Stimulated activated CD8-positive, alpha-beta memory T cell treated with anti-CD3 and anti-CD28 coated beads, Interleukin-7, amount 100 ng/mL, for 24 hours (primary cell): ENCODE measurements around the gene NT5C2.
A peak's percentile ranks its signal among the peaks of the same experiment; 100 is the strongest.
"Not testable (repeated sequence)": the region's sequence is repeated elsewhere in the genome, so short reads cannot be mapped to it uniquely, and the experiment has no call there.

ENCODE experiments used
- DNase-seq: peaks from one replicate; pipeline ENCODE4 v3.0.0-alpha.2; 2020; ENCODE audit warnings: low read depth

NT5C2 gene

DNA sequence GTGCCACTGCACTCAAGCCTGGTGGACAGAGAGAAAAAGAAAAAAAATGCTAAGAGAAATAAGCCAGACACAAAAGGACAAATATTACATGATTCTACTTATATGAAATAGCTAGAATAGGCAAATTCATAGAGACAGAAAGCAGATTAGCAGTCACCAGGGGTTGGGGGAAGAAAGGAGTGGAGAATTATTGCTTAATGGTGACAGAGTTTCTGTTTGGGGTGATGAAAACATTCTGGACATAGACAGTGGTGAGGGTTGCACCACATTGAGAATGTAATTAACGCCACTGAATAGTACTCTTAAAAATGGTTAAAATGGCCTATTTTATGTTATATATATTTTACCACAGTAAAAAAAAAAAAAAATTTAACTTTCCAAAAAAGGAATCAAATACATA lies 6.4 kb upstream of the NT5C2 start:
- DNase-seq: no peak

DNA sequence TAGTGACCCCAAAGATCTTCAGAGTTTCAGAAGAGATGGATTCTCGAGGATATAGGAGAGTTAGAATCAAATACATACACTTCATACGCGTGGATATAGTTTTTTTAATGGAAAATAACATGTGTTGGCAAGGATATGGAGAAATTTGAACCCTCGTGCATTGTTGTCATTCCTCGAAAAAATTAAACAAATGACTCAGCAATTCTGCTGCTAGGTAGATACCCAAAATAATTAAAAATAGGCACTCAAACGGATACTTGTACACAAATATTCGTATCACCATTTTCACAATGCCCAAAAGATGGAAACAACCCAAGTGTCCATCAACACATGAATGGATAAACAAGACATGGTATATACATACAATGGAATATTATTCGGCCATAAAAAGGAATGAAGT lies 5.6 kb upstream of the NT5C2 start:
- DNase-seq: no peak

DNA sequence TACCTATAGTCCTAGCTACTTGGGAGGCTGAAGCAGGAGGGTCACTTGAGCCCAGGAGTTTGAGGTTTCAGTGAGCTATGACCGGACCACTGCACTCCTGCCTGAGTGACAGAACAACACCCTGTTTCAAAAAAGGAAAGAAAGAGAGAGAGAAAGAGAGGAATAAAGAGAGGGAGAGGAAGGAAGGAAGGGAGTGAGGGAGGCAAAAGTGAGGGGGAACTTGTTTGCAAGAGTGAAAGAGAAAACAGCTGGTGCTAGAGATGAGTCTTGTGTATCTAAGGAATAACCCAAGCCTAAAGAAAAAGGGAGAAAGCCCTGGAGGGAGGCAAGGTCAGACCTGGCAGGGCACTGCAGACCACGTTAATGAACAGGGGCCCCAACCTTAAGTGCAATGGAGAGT lies 4.8 kb upstream of the NT5C2 start:
- DNase-seq: no peak

DNA sequence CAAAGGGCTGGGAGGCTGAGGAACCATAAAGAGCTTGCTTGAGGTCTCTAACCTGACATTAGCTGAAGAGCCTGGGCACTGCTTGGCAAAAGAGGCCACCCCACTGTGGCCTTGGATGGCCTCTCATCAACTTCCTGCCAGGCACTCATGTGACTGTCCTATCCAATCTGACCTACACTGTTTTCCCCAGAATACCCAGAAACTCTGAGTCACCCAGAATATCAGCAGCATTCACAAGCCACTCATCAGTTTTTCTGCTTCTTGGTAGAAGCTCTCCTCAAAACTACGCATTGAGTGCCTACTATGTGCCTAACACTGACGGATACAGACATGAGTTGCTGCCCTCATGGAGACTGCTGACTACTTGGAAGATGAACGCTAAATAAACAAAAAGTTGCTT lies 4.1 kb upstream of the NT5C2 start:
- no peak for DNase-seq

- no peak for DNase-seq
Measured at GRCh38 chr10:103196516-103196915, 3.4 kb upstream of the NT5C2 start.

DNA sequence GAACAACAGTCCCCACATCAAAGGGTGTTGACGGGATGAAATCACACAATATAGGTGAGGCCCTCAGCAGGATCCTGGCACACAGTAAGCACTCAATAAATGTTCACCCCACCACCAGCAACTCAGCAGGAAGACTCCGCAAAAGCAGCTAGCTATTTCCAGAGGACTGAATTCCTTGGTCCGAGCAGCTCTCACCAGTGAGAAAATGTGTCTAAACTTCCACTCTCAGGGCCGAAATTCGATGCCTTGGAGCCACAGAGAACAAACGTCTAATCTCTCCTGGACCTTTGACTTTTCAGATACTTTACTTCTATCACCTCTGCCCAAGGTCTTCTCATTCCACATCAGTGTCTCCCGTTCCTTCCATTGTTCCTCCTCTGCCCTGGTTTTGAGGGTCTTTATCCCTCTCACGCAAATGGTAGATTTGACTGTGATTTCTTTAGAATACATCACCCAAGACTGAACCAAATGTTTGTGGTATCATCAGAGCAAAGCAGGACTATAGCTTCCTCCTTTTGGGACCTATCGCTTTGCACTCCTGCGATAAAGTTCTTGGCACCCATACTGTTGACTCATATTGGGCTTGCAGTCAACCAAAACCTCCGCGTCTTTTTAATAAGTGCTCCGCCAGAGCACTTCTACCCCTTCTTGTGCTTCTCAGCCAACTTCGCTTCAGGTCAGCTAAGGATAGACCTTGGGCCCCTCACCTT lies 903 bp upstream of the NT5C2 start:
- no peak for DNase-seq

DNA sequence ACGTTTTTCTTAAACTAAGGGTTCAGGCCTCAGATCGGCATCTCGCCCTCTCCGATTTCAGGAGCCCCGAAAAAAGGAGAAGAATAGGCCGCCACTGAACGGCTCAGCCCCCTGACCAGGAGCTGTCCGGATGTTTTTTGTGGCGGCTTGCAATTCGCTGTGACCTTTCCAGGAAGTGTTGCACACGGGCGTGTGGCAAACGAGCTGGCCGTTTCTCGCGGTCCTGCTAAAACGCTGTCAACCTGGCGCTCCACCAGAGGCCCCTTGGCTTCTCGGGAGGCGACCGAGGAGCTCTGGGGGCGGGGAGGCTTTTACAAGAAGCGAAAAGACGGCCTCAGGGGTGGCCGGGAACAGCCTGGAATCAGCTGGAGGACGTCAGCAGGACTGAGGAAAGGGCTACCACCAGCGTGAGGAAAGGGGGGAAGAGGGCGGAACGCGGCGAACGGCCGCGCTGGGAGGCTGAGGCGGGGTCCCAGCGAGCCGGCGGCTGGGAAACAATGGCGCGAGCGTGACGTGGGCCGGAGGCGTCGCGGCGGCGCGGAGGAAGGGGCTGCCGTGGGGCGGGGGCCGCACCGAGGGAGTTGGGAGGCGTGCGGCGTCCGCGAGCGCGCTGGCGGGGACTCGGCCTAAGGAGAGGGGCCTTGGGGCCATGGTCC lies 493 bp downstream of the NT5C2 start:
- peak; percentile 30 for DNase-seq

DNA sequence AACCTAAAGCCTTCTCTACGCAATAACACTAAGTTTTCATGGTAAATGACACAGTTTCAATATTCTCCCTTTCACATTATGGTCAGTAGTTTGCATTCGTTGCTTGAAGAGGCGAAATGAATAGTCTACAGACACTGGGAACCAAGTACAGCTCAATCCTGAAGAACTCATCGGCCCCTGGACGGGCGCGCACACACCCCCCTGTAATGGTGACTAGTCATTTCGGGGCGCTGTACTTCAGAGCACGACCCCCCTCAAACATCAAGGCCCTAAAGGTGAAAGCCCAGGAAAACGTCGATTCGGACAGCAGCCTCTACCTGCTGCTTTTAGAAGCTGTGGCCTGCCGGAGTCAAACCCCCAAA lies 1.0 kb downstream of the NT5C2 start:
- DNase-seq: no peak

- not testable (repeated sequence) for DNase-seq
Measured at GRCh38 chr10:103191198-103191597, 1.9 kb downstream of the NT5C2 start.

DNA sequence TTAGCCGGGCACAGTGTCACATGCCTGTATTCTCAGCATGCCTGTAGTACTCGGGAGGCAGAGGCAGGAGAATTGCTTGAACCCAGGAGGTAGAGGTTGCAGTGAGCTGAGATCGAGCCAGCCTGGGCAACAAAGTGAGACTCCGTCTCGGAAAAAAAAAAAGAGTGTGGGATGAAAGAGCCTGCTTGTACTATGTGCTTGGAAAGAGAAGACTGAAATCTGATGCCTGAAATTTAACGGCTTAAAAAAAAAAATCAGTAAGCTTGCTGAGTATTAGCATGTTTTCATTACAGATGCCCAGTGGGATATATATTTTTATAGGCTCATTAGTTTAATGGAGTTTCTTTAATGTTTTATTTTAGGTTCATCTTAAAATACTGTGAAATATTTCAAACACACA lies 4.2 kb downstream of the NT5C2 start:
- DNase-seq: no peak

DNA sequence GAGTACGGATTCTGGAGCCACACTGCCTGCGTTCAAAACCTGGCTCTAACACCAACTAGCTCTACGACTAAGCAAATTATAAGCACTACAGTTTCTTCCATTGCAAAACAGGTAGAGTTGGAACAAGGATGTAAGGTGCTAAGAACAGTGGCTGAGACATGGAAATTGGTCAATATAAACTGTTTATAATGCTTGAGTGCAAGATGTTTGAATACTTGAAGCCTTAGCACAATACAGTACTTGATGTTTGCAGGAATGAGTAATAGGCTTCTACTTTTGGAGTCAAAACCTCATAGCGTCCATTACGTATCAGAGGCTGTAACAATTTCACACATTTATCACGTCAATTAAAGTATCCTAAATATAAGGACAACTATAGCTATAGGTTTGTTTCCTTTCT lies 6.9 kb downstream of the NT5C2 start:
- no peak for DNase-seq

DNA sequence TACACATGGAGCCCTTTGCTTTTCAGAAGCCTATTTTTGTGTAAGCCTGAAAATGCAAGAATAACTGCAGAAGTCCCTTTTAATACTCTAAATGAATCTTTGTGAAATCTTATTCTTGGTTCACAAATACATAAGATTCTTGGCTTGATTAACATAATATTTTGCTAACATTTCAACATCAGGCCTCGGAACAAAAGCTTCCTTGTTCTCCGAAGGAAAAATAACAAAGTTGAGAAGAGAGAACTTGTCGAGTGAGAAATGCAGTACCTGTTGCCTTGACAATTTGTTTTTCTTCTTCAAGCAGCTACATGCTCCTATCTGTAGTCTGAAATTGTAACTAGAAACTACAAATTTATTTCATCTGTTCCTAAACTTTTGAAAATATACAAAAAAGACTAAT lies 8.5 kb downstream of the NT5C2 start:
- no peak for DNase-seq

DNA sequence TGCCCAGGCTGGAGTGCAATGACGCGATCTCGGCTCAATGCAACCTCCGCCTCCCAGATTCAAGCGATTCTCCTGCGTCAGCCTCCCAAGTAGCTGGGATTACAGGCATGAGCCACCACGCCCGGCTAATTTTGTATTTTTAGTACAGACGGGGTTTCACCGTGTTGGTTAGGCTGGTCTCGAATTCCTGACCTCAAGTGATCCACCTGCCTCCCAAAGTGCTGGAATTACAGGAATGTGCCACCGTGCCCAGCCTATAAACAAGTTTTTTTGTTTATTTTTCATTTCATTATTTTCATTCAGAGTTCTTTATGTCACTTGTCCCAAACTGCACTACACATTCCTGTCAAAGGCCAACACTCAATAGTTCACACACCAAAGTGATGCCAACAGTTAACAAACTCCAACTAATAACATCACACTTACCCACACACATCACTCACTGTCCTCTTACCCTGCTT lies 9.1 kb downstream of the NT5C2 start:
- not testable (repeated sequence) for DNase-seq

DNA sequence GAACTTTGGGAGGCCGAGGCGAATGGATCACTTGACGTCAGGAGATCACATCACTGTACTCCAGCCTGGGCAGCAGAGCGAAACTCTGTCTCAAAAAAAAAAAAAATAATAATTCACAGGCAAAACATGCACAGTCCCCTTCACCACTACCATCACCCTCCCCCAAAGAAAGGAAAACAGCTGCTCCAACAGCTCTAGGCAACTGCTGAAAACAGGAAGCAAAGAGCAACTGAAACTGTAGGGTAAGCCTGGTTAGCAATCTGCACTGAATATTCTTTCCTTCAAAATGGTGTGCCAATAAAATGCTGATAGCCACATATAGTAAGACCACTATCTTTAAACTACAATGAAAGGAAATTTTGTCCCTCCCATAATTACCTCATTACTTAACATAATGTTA lies 11.8 kb downstream of the NT5C2 start:
- no peak for DNase-seq

- DNase-seq: no peak
Measured at GRCh38 chr10:103180491-103180890, 12.6 kb downstream of the NT5C2 start.

DNA sequence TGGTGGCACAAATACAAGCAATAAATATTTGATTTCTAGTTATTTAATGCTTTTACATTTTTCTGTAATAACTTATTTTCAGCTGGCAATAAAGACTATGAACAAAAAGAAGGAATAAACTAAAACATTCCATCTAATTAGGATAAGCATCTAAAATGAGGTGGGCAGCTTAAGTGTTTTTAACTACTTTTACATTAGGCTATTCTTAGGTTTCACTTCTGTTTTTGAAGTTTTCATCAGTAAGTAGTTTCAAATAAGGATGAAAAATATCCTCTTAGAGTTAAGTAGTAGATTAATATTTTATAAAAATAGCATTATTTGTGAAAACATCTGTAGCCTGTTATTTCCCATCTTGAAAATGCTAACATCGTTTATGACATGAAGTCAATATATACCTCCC lies 15.9 kb downstream of the NT5C2 start:
- no peak for DNase-seq

- no peak for DNase-seq
Measured at GRCh38 chr10:103175580-103176285, 17.3 kb downstream of the NT5C2 start.

GRCh38 chr10:103174324-103174723 lies 18.7 kb downstream of the NT5C2 start:
- DNase-seq: not testable (repeated sequence)

DNA sequence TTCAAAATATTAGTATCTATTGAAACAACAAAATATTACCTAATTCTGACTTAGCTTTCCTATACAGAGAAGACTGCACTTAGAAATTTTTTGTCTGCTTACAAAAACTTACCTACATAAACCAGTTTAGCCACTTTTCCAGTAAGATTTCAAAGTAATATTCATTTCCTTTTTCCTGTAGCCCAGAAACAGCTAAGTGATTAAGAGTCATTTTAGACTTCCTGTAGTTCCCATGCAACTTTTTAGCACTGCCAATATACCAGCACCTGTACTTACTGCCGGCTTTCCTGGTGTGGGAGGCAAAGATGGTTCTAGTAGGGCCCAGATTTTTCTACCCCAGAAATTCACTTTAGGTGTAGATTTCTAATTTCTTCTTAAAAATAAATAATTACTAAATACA lies 21.8 kb downstream of the NT5C2 start:
- DNase-seq: no peak

GRCh38 chr10:103168438-103168837 lies 24.6 kb downstream of the NT5C2 start:
- no peak for DNase-seq

GRCh38 chr10:103167554-103167953 lies 25.5 kb downstream of the NT5C2 start:
- not testable (repeated sequence) for DNase-seq

- no peak for DNase-seq
Measured at GRCh38 chr10:103166523-103166922, 26.5 kb downstream of the NT5C2 start.

DNA sequence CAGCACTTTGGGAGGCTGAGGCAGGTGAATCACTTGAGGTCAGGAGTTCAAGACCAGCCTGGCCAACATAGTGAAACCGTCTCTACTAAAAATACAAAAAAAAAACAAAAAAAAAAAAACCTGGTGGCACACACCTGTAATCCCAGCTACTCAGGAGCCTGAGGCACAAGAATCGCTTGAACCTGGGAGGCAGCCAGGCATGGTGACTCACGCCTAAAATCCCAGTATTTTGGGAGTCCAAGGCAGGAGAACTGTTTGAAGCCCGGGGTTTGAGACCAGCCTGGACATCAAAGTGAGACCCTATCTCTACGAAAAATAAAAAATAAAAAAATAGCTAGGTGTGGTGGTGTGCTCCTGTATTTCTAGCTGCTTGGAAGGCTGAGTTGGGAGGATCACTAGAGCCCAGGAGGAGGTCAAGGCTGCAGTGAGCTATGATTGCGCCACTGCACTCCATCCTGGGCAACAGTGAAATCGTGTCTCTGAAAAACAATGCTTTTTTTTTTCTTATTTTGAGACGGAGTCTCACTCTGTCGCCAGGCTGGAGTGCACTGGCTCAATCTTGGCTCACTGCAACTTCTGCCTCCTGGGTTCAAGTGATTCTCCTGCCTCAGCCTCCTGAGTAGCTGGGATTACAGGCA lies 29.2 kb downstream of the NT5C2 start:
- not testable (repeated sequence) for DNase-seq
